Activated B cell treated with CpG ODN at 0.5 μM for 24 hours (primary cell): ENCODE data around the gene ROBO2. TPM values are rescaled to one million over a fixed set of nuclear protein-coding genes. Genes with fewer than 3 reads are reported as not detected.

Experiments
- ATAC-seq: fragments of 200-7000 bp; cut with Tn5 transposase; one replicate; pipeline ENCODE4 v1.10.0; 2021; ENCODE audit warnings: low read depth, mild to moderate bottlenecking, moderate library complexity
- CTCF ChIA-PET: fragments of 350-600 bp; sonication (Branson Sonifier 250); formaldehyde crosslinking; loops from one replicate; lab custom pipeline; 2021; ENCODE audit warnings: antibody characterized with exemption; lab: Charles Lee
- POLR2A ChIA-PET: fragments of 350-600 bp; sonication (Branson Sonifier 250); formaldehyde crosslinking; loops from one replicate; lab custom pipeline; 2021; ENCODE audit warnings: antibody characterized with exemption; lab: Charles Lee
- DNase-seq: peaks from one replicate; pipeline ENCODE4 v3.0.0; 2022
- H3K27ac Mint-ChIP-seq: one replicate; pipeline ENCODE4 v1.8.0; 2020; ENCODE audit warnings: mixed read lengths
- H3K27me3 Mint-ChIP-seq: one replicate; pipeline ENCODE4 v1.8.0; 2021; ENCODE audit warnings: mixed read lengths
- H3K36me3 Mint-ChIP-seq: one replicate; pipeline ENCODE4 v1.8.0; 2021; ENCODE audit warnings: low read depth, mixed read lengths
- H3K4me1 Mint-ChIP-seq: one replicate; pipeline ENCODE4 v1.8.0; 2021; ENCODE audit warnings: mixed read lengths
- H3K4me3 Mint-ChIP-seq: one replicate; pipeline ENCODE4 v1.8.0; 2020; ENCODE audit warnings: mild to moderate bottlenecking, mixed read lengths
- H3K9me3 Mint-ChIP-seq: one replicate; pipeline ENCODE4 v1.8.0; 2020; ENCODE audit warnings: mixed read lengths
- CTCF ChIP-seq: fragments of 200-600 bp; IDR thresholded peaks from one replicate; pipeline ENCODE4 v1.8.0; 2022; ENCODE audit warnings: antibody characterized with exemption, mild to moderate bottlenecking
- intact Hi-C: fragments of 100-400 bp; cut with micrococcal nuclease; formaldehyde crosslinking; loops from one replicate; pipeline ENCODE4 v1.15.1; 2024
- total RNA-seq: library from RNA; stranded (reverse); gene quantifications from 2 replicates; pipeline ENCODE4 v1.2.3, GENCODE V29; 2022

Gene ROBO2
- total RNA-seq, 1 donor from 2014 or later: not detected

GRCh38 chr3:77456906-77457305, 417.0 kb downstream of the ROBO2 start:
- Mint-ChIP-seq H3K4me1 (no peaks in the 10 kb centered on the region), H3K4me3 (no peak overlapping the region), H3K27ac (no peak overlapping the region), H3K36me3 (no peaks in the 10 kb centered on the region), H3K27me3 (no peaks in the 10 kb centered on the region), H3K9me3 (peaks cover 7% of the 10 kb centered on the region)
- intact Hi-C loops: no loop called here
- ATAC-seq (no peak), DNase-seq (no peak)
- ChIA-PET POLR2A (no interaction called here), CTCF (no interaction called here)
- no peak for TF ChIP-seq CTCF

- no peaks in the 10 kb centered on the region for H3K4me1 Mint-ChIP-seq
- ChIA-PET CTCF (no interaction called here), POLR2A (no interaction called here)
- no peak for TF ChIP-seq CTCF
- DNase-seq (no peak), ATAC-seq (no peak)
- no peaks in the 10 kb centered on the region for H3K36me3 Mint-ChIP-seq
- H3K4me3 Mint-ChIP-seq: no peak overlapping the region
- intact Hi-C loops: no loop called here
- H3K9me3 Mint-ChIP-seq: peaks cover 7% of the 10 kb centered on the region
- H3K27me3 Mint-ChIP-seq: no peaks in the 10 kb centered on the region
- H3K27ac Mint-ChIP-seq: no peak overlapping the region
Observed at GRCh38 chr3:77459926-77460325, 420.0 kb downstream of the ROBO2 start.

- no peaks in the 10 kb centered on the region for H3K27me3 Mint-ChIP-seq
- no peaks in the 10 kb centered on the region for H3K36me3 Mint-ChIP-seq
- no peaks in the 10 kb centered on the region for H3K4me1 Mint-ChIP-seq
- intact Hi-C loops: no loop called here
- H3K27ac Mint-ChIP-seq: no peak overlapping the region
- DNase-seq (no peak), ATAC-seq (no peak)
- ChIA-PET CTCF (no interaction called here), POLR2A (no interaction called here)
- peaks cover 7% of the 10 kb centered on the region for H3K9me3 Mint-ChIP-seq
- no peak for TF ChIP-seq CTCF
- H3K4me3 Mint-ChIP-seq: no peak overlapping the region
Observed at GRCh38 chr3:77460326-77460725, 420.4 kb downstream of the ROBO2 start.

- TF ChIP-seq CTCF: no peak
- POLR2A ChIA-PET: no interaction called here
- H3K27ac Mint-ChIP-seq: no peak overlapping the region
- ATAC-seq: no peak
- no peak overlapping the region for H3K4me3 Mint-ChIP-seq
- no peaks in the 10 kb centered on the region for H3K4me1 Mint-ChIP-seq
- intact Hi-C loops: no loop called here
- H3K27me3 Mint-ChIP-seq: no peaks in the 10 kb centered on the region
- CTCF ChIA-PET: no interaction called here
- DNase-seq: no peak
- peaks cover 9% of the 10 kb centered on the region for H3K9me3 Mint-ChIP-seq
- H3K36me3 Mint-ChIP-seq: no peaks in the 10 kb centered on the region
Observed at GRCh38 chr3:77462951-77463350, 423.1 kb downstream of the ROBO2 start.

GRCh38 chr3:77464111-77464688, 424.3 kb downstream of the ROBO2 start:
- no peak overlapping the region for H3K4me3 Mint-ChIP-seq
- ATAC-seq (no peak), DNase-seq (no peak)
- CTCF ChIA-PET: no interaction called here
- H3K9me3 Mint-ChIP-seq: peaks cover 7% of the 10 kb centered on the region
- no peaks in the 10 kb centered on the region for H3K36me3 Mint-ChIP-seq
- intact Hi-C loops: no loop called here
- no peaks in the 10 kb centered on the region for H3K27me3 Mint-ChIP-seq
- no peak overlapping the region for H3K27ac Mint-ChIP-seq
- no peak for TF ChIP-seq CTCF
- POLR2A ChIA-PET: no interaction called here
- H3K4me1 Mint-ChIP-seq: no peaks in the 10 kb centered on the region
